Hypothalamus (tissue), 51 donors: ENCODE measurements around the gene HLA-DMB.
A peak's percentile ranks its signal among the peaks of the same experiment; 100 is the strongest.

Experiments used
- DNase-seq, 51 donors: peaks; one replicate each; lab custom pipeline; 2025; lab: John Stamatoyannopoulos, UW

HLA-DMB gene

GRCh38 chr6:32931211-32931610 is 9.6 kb downstream of the HLA-DMB start:
- no peak for DNase-seq

- no peak for DNase-seq
These were observed 18.7 kb downstream of the HLA-DMB start for GRCh38 chr6:32922083-32922482.

- no peak for DNase-seq
These were observed 20.1 kb downstream of the HLA-DMB start for GRCh38 chr6:32920715-32921114.

- DNase-seq = no peak
These were observed 27.9 kb downstream of the HLA-DMB start for GRCh38 chr6:32912951-32913350.

GRCh38 chr6:32908897-32909296 is 31.9 kb downstream of the HLA-DMB start:
- no peak for DNase-seq

GRCh38 chr6:32906539-32906938 is 34.3 kb downstream of the HLA-DMB start:
- no peak for DNase-seq

- DNase-seq = no peak
These were observed 35.8 kb downstream of the HLA-DMB start for GRCh38 chr6:32905078-32905477.

- no peak for DNase-seq
These were observed 36.9 kb downstream of the HLA-DMB start for GRCh38 chr6:32903952-32904351.

GRCh38 chr6:32895006-32895345 is 45.9 kb downstream of the HLA-DMB start:
- DNase-seq = no peak

- DNase-seq = peak; percentile 36 to 94 (median 86)
These were observed 46.5 kb downstream of the HLA-DMB start for GRCh38 chr6:32894085-32895005.

GRCh38 chr6:32890831-32891230 is 50.0 kb downstream of the HLA-DMB start:
- no peak for DNase-seq

- DNase-seq = no peak
These were observed 51.3 kb downstream of the HLA-DMB start for GRCh38 chr6:32889533-32889932.

- no peak for DNase-seq
These were observed 52.3 kb downstream of the HLA-DMB start for GRCh38 chr6:32888576-32888975.

- DNase-seq = no peak
These were observed 53.2 kb downstream of the HLA-DMB start for GRCh38 chr6:32887616-32888015.

- peak in 1 of 51 donors; percentile 10 for DNase-seq
These were observed 54.0 kb downstream of the HLA-DMB start for GRCh38 chr6:32886681-32887383.

GRCh38 chr6:32885698-32886286 is 55.0 kb downstream of the HLA-DMB start:
- peak in 1 of 51 donors; percentile 59 for DNase-seq
